ENCODE data around the gene TMEM191C. TPM values are rescaled to one million over a fixed set of nuclear protein-coding genes. Genes with fewer than 3 reads are reported as not detected.
"Not testable (repeated sequence)": the region's sequence is repeated elsewhere in the genome, so short reads cannot be mapped to it uniquely, and the experiment has no call there.

The TMEM191C gene
- total and polyA plus RNA-seq, 7 donors, result 0.27 to 10.2 (median 2.0) TPM

- H3K4me3 ChIP-seq, result no peak overlapping the region
- TF ChIP-seq, protein P1, sequence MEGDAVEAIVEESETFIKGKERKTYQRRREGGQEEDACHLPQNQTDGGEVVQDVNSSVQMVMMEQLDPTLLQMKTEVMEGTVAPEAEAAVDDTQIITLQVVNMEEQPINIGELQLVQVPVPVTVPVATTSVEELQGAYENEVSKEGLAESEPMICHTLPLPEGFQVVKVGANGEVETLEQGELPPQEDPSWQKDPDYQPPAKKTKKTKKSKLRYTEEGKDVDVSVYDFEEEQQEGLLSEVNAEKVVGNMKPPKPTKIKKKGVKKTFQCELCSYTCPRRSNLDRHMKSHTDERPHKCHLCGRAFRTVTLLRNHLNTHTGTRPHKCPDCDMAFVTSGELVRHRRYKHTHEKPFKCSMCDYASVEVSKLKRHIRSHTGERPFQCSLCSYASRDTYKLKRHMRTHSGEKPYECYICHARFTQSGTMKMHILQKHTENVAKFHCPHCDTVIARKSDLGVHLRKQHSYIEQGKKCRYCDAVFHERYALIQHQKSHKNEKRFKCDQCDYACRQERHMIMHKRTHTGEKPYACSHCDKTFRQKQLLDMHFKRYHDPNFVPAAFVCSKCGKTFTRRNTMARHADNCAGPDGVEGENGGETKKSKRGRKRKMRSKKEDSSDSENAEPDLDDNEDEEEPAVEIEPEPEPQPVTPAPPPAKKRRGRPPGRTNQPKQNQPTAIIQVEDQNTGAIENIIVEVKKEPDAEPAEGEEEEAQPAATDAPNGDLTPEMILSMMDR (IDR thresholded peaks at IDR 0.05), result no peak
- TF ChIP-seq POLR2AphosphoS5 (IDR thresholded peaks at IDR 0.05) (no peak), EP300 (IDR thresholded peaks at IDR 0.05) (no peak)
- intact Hi-C loops (cut with DNase I), result no loop called here
- H3K36me3 ChIP-seq, result peaks cover 1 to 3% (median 2%) of the 10 kb centered on the region in 4 donors
- H3K9me3 ChIP-seq, result no peaks in the 10 kb centered on the region
- H3K27me3 ChIP-seq, result no peaks in the 10 kb centered on the region
- no peaks in the 10 kb centered on the region for H3K4me1 ChIP-seq
- DNase-seq, result peak; percentile 28
- H3K27ac ChIP-seq, result no peak overlapping the region
- 79 to 86% methylated on average over 7 of the region's 7 CpGs for WGBS, 2 donors
Observed at GRCh38 chr22:21451545-21452520, 15.4 kb upstream of the TMEM191C start.

DNA sequence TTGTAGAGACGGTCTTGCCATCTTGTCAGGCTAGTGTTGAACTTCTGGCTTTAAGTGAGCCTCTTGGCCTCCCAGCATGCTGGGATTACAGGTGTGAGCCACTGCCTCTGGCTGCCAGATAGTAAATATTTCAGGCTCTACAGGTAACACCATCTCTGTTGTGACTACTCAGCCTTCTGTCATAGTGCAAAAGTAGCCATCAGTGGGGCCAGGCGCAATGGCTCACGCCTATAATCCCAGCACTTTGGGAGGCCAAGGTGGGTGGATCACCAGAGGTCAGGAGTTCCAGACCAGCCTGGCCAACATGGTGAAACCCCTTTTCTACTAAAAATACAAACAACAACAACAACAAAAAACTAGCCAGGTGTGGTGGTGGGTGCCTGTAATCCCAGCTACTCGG, 14.5 kb upstream of the TMEM191C start:
- 92 to 94% methylated on average over 4 of the region's 4 CpGs for WGBS, 2 donors
- intact Hi-C loops (cut with DNase I), result not testable (repeated sequence)

DNA sequence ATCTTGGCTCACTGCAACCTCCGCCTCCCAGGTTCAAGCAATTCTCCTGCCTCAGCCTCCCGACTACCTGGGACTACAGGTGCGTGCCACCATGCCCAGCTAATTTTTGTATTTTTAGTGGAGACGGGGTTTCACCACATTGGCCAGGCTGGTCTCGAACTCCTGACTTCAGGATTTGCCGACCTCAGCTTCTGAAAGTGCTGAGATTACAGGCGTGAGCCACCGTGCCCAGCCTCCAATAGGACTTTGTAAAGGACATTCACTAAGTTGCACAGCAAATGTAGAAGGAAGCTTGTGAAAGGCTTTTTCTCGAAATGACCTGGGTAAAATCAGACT, 12.2 kb upstream of the TMEM191C start:
- 93% methylated on average over 9 of the region's 9 CpGs for WGBS, 2 donors
- H3K27ac ChIP-seq; H3K4me3 ChIP-seq; H3K36me3 ChIP-seq; H3K4me1 ChIP-seq; intact Hi-C loops (cut with DNase I); H3K9me3 ChIP-seq; H3K27me3 ChIP-seq: not testable (repeated sequence)
- DNase-seq, result peak; percentile 20

More for the DNA sequence above, 14.5 kb upstream of the TMEM191C start:
- peak; percentile 6 for DNase-seq
- H3K27me3 ChIP-seq, H3K27ac ChIP-seq, H3K9me3 ChIP-seq, H3K4me3 ChIP-seq, H3K36me3 ChIP-seq, H3K4me1 ChIP-seq: not testable (repeated sequence)

DNA sequence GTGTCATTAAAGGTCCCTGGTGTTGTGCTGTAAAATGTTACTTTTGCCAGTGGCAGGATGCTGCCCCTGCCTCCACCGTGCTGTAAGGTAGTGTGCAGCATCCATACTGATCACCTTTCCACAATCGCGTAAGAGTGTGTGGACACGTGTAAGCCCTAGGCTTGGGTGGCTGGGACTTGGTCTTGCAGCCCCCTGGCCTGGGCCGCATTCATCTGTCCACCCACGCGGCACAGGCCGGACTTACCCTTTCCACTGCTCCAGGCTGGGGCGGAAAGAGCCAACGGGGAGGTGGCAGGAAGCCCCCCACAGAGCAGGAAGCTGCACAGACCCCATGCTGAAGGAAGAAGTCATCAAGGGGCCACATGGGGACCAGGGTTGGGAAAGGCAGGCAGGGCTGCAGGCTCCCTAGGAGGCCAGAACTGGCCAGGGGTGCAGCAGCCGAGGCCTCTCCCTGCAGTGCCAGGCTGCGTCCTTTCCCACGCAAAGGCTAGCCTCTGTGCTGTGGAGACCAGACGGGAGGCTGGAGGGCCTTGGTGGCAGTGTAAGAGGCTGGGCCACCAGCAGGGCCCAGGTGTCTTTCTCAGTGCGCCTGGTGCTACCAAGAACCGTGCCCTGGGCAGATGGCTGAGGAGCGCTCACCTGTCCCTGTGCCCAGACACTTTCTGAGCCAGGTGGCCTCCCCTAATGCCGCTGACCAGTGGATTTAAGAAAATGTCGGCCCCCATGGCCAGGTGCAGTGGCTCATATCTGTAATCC, 11.7 kb upstream of the TMEM191C start:
- DNase-seq, result peak; percentile 59
- H3K4me1 ChIP-seq, result no peaks in the 10 kb centered on the region
- TF ChIP-seq, protein P1 (IDR thresholded peaks at IDR 0.05), result no peak
- no peak for TF ChIP-seq POLR2AphosphoS5 (IDR thresholded peaks at IDR 0.05)
- TF ChIP-seq POLR2A (IDR thresholded peaks at IDR 0.05), result no peak
- TF ChIP-seq EP300 (IDR thresholded peaks at IDR 0.05), result no peak
- no peaks in the 10 kb centered on the region for H3K9me3 ChIP-seq
- intact Hi-C loops (cut with DNase I), result no loop called here
- H3K4me3 ChIP-seq, result no peak overlapping the region
- no peaks in the 10 kb centered on the region for H3K36me3 ChIP-seq
- H3K27me3 ChIP-seq, result no peaks in the 10 kb centered on the region
- H3K27ac ChIP-seq, result no peak overlapping the region
- WGBS, 2 donors, result 93 to 95% methylated on average over 19 of the region's 19 CpGs

- DNase-seq, result no peak
Observed at GRCh38 chr22:21457023-21457787, 10.0 kb upstream of the TMEM191C start.

GRCh38 chr22:21462672-21463071, 4.5 kb upstream of the TMEM191C start:
- H3K36me3 ChIP-seq; H3K9me3 ChIP-seq; H3K4me1 ChIP-seq; DNase-seq; H3K27me3 ChIP-seq; intact Hi-C loops (cut with DNase I); H3K27ac ChIP-seq; H3K4me3 ChIP-seq: not testable (repeated sequence)
- 84 to 98% methylated on average over 1 of the region's 4 CpGs for WGBS, 2 donors

More at GRCh38 chr22:21457023-21457787, 10.0 kb upstream of the TMEM191C start:
- no peak overlapping the region for H3K27ac ChIP-seq
- H3K4me3 ChIP-seq, result no peak overlapping the region
- WGBS, 2 donors, result 85% methylated on average over 19 of the region's 19 CpGs
- TF ChIP-seq POLR2A (IDR thresholded peaks at IDR 0.05) (no peak), POLR2AphosphoS5 (IDR thresholded peaks at IDR 0.05) (no peak), EP300 (IDR thresholded peaks at IDR 0.05) (no peak)
- TF ChIP-seq, protein P1 (IDR thresholded peaks at IDR 0.05), result no peak
- H3K4me1 ChIP-seq, result no peaks in the 10 kb centered on the region
- no peaks in the 10 kb centered on the region for H3K9me3 ChIP-seq
- no peaks in the 10 kb centered on the region for H3K36me3 ChIP-seq
- H3K27me3 ChIP-seq, result no peaks in the 10 kb centered on the region
- intact Hi-C loops (cut with DNase I), result no loop called here

DNA sequence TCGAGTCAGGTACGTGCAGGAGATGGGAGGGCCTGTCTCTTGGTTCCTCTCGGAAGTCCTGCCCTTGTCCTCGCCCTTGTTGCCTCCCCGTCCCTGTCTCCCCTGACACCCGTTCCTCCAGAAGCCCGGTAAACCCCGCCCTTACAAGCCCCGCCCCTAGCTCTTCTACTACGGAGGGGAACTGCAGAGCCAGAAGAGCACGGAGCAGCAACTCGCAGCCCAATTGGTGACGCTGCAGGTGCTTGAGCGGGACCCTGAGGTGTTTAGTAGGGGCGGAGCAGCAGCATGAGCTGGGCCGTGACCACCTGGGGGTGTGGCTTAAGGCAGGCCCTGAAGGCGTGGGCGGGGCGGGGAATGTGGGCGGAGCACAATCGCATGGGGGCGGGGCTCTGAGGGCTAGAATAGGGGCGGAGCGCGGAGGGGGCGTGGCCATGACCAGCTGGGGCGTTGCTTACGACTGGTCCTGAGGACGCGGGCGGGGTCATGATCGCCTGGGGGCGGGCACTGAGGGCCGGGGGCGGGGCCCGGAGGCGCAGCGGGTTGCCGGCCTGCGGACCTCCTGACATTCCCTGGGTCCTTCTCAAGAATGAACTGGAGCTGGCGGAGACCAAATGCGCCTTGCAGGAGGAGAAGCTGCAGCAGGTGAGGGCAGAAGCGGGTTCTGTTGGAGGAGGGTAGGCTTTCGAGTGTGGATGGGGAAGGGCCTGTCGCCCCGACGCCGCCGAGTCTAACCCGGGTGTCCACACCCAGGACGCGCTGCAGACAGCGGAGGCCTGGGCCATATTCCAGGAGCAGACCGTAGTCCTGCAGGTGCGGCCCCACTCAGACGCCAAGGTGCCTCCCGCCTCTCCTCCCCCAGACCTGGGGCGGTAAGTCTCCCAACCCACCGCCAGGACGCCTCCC, 1.3 kb downstream of the TMEM191C start:
- H3K9me3 ChIP-seq; H3K4me1 ChIP-seq; H3K27me3 ChIP-seq; H3K36me3 ChIP-seq; intact Hi-C loops (cut with DNase I): not testable (repeated sequence)
- Histone ChIP-seq H3K27ac (peak overlapping the region; percentile 52 to 74 (median 54)), H3K4me3 (peak overlapping the region; percentile 33 to 51 (median 44))
- 0% methylated on average over 21 to 24 of the region's 60 CpGs for WGBS, 2 donors
- peak; percentile 94 for DNase-seq

All from sigmoid colon (tissue), 7 donors.